SKM-1 (cell line): Measurements from ENCODE around the gene ZFR2.

Experiments
- DNase-seq: peaks from one replicate; lab custom pipeline; 2025; ENCODE audit not compliant: unreplicated experiment; lab: John Stamatoyannopoulos, UW

The ZFR2 gene

GRCh38 chr19:3837922-3838321 lies 30.9 kb downstream of the ZFR2 start:
- DNase-seq, result no peak

- no peak for DNase-seq
Observed at GRCh38 chr19:3837332-3837731, 31.5 kb downstream of the ZFR2 start.

- DNase-seq, result no peak
Observed at GRCh38 chr19:3836887-3837286, 32.0 kb downstream of the ZFR2 start.

- DNase-seq, result no peak
Observed at GRCh38 chr19:3835055-3835435, 33.8 kb downstream of the ZFR2 start.

GRCh38 chr19:3834349-3835054 lies 34.3 kb downstream of the ZFR2 start:
- DNase-seq, result no peak

GRCh38 chr19:3833578-3834348 lies 35.1 kb downstream of the ZFR2 start:
- no peak for DNase-seq

- no peak for DNase-seq
Observed at GRCh38 chr19:3832001-3832400, 36.8 kb downstream of the ZFR2 start.

- no peak for DNase-seq
Observed at GRCh38 chr19:3831601-3832000, 37.2 kb downstream of the ZFR2 start.

- DNase-seq, result no peak
Observed at GRCh38 chr19:3830621-3831589, 37.9 kb downstream of the ZFR2 start.

GRCh38 chr19:3827306-3827705 lies 41.5 kb downstream of the ZFR2 start:
- DNase-seq, result no peak

GRCh38 chr19:3826163-3826562 lies 42.7 kb downstream of the ZFR2 start:
- no peak for DNase-seq

GRCh38 chr19:3825286-3825956 lies 43.4 kb downstream of the ZFR2 start:
- DNase-seq, result no peak

GRCh38 chr19:3823350-3823713 lies 45.5 kb downstream of the ZFR2 start:
- DNase-seq, result no peak

GRCh38 chr19:3822683-3823349 lies 46.0 kb downstream of the ZFR2 start:
- no peak for DNase-seq

- peak; percentile 62 for DNase-seq
Observed at GRCh38 chr19:3821857-3822364, 46.9 kb downstream of the ZFR2 start.

- DNase-seq, result no peak
Observed at GRCh38 chr19:3821156-3821555, 47.7 kb downstream of the ZFR2 start.

- DNase-seq, result no peak
Observed at GRCh38 chr19:3819989-3820388, 48.8 kb downstream of the ZFR2 start.

GRCh38 chr19:3818918-3819317 lies 49.9 kb downstream of the ZFR2 start:
- DNase-seq, result no peak

- DNase-seq, result no peak
Observed at GRCh38 chr19:3818466-3818865, 50.4 kb downstream of the ZFR2 start.

GRCh38 chr19:3817761-3818160 lies 51.1 kb downstream of the ZFR2 start:
- DNase-seq, result no peak
